Hindlimb muscle (tissue), 1 donor: ENCODE measurements around the gene ZNG1C. TPM values are rescaled to one million over a fixed set of nuclear protein-coding genes. Genes with fewer than 3 reads are reported as not detected.
"Not testable (repeated sequence)": the region's sequence is repeated elsewhere in the genome, so short reads cannot be mapped to it uniquely, and the experiment has no call there.

ENCODE experiments used
- DNase-seq: peaks from one replicate; pipeline ENCODE4 v3.0.0-alpha.2; 2013
- polyA plus RNA-seq: library from polyadenylated mRNA; unstranded; fragments of 120-200 nt; gene quantifications from one replicate; pipeline ENCODE4 v1.2.1, GENCODE V29; 2013; ENCODE audit not compliant: insufficient read length

ZNG1C gene
- polyA plus RNA-seq, 1 donor = 8.2 TPM

GRCh38 chr9:68343242-68343641, 101.5 kb downstream of the ZNG1C start:
- not testable (repeated sequence) for DNase-seq

GRCh38 chr9:68343992-68344391, 102.2 kb downstream of the ZNG1C start:
- DNase-seq = not testable (repeated sequence)

Other genes starting within 250 kb of the ZNG1C start
- not detected for gene FOXD4L3, start 60.9 kb downstream of the ZNG1C start, polyA plus RNA-seq
- 61.6 TPM for gene PGM5, start 114.6 kb downstream of the ZNG1C start, polyA plus RNA-seq